SJCRH30 (cell line): ENCODE measurements around the gene TRIM38. TPM values are rescaled to one million over a fixed set of nuclear protein-coding genes. Genes with fewer than 3 reads are reported as not detected.
A peak's percentile ranks its signal among the peaks of the same experiment; 100 is the strongest.
"Not testable (repeated sequence)": the region's sequence is repeated elsewhere in the genome, so short reads cannot be mapped to it uniquely, and the experiment has no call there.

ENCODE experiments used
- DNase-seq, 2 experiments: peaks; one replicate each; pipeline ENCODE4 v3.0.0-alpha.2; 2015 to 2020
- H3K27ac ChIP-seq: fragments of 250-450 bp; sonication (Bioruptor Pico); 2 replicates; pipeline ENCODE4 v1.5.1; 2020; ENCODE audit warnings: mild to moderate bottlenecking, moderate library complexity
- H3K27me3 ChIP-seq: fragments of 250-450 bp; sonication (Bioruptor Pico); 2 replicates; pipeline ENCODE4 v1.5.1; 2020; ENCODE audit warnings: mild to moderate bottlenecking, moderate library complexity
- H3K36me3 ChIP-seq: fragments of 250-450 bp; sonication (Bioruptor Pico); 2 replicates; pipeline ENCODE4 v1.5.1; 2020; ENCODE audit warnings: mild to moderate bottlenecking, moderate library complexity
- H3K4me1 ChIP-seq: fragments of 250-450 bp; sonication (Bioruptor Pico); 2 replicates; pipeline ENCODE4 v1.5.1; 2020; ENCODE audit warnings: mild to moderate bottlenecking, moderate library complexity
- H3K4me3 ChIP-seq: fragments of 250-450 bp; sonication (Bioruptor Pico); 2 replicates; pipeline ENCODE4 v1.5.1; 2020; ENCODE audit warnings: mild to moderate bottlenecking, moderate library complexity
- H3K9me3 ChIP-seq: fragments of 250-450 bp; sonication (Bioruptor Pico); replicated peaks from 2 replicates; pipeline ENCODE4 v1.5.1; 2020; ENCODE audit warnings: mild to moderate bottlenecking, moderate library complexity
- total RNA-seq: library from RNA; depleted of rRNA; stranded (reverse); fragments of >200 nt; shearing (Covaris generic); gene quantifications from 2 replicates; pipeline ENCODE4 v1.2.3, GENCODE V29; 2014

TRIM38 gene
- total RNA-seq, 1 experiment from 2014 or later: 3.2 TPM

DNA sequence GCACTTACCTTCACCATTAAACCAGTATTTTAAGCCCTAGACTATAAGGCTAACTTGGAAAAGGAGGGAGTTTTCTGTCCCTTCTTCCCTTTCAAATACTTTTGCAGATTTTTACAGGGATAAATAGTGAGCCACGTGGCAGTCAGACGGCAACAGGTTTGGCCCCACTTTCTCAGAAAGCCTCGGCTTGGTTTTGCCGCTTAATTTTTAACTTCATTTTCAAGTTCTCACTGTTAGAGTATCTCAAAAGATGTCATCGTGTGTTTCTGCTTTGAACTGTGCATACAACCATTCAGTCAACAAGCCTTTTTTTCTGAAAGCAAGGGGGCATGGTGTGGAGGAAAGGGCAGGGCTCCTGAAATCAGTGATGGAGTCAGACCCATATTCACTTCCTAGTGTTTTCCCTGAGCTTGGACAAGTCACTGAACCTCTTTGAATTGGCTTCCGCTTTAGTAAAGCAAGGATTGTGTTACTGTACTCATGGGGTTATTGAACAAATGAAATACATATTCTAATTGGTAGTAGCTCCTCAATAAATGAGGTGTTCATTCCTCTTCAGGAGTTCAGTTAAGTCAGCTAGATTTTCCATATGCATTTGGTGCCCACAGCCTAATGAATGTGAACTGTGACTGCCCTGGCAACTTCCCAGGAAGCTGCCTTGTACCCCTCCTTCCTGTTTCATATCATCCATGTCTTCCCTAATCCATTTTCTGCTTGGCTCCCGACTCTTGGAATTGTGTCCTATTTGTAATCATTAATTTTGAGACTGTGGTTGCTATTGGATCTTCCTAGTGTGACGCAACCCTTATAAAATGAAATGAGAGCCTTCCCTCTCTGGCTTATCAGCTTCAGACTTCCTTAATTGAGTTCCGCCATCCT lies 31.8 kb upstream of the TRIM38 start, which contains the start of gene SLC17A2:
Gene SLC17A2, minus strand, starts transcription at position 160 of the 879 bp plus-strand sequence. CDS start 4,895 bp downstream, outside the sequence.
- no peak within 1 kb of the TSS for H3K4me3 ChIP-seq
- no peak within 1 kb of the TSS for H3K27ac ChIP-seq
- H3K4me1 ChIP-seq: no peaks in the 10 kb centered on the region
- H3K9me3 ChIP-seq: no peaks in the 10 kb centered on the region
- no peaks in the 10 kb centered on the region for H3K36me3 ChIP-seq
- H3K27me3 ChIP-seq: no peaks in the 10 kb centered on the region
- DNase-seq: no peak

- no peak for DNase-seq
- H3K27ac ChIP-seq: no peak overlapping the region
- H3K4me1 ChIP-seq: no peaks in the 10 kb centered on the region
- no peaks in the 10 kb centered on the region for H3K36me3 ChIP-seq
- H3K27me3 ChIP-seq: no peaks in the 10 kb centered on the region
- H3K4me3 ChIP-seq: no peak overlapping the region
- no peaks in the 10 kb centered on the region for H3K9me3 ChIP-seq
Observed at GRCh38 chr6:25931411-25931709, 31.2 kb upstream of the TRIM38 start.

- no peaks in the 10 kb centered on the region for H3K4me1 ChIP-seq
Observed at GRCh38 chr6:25934156-25934555, 28.4 kb upstream of the TRIM38 start.

GRCh38 chr6:25934735-25935313 lies 27.8 kb upstream of the TRIM38 start:
- H3K4me1 ChIP-seq: no peaks in the 10 kb centered on the region
- no peaks in the 10 kb centered on the region for H3K36me3 ChIP-seq
- H3K27me3 ChIP-seq: no peaks in the 10 kb centered on the region
- H3K9me3 ChIP-seq: no peaks in the 10 kb centered on the region
- no peak overlapping the region for H3K4me3 ChIP-seq
- no peak overlapping the region for H3K27ac ChIP-seq
- no peak for DNase-seq

More at GRCh38 chr6:25934156-25934555, 28.4 kb upstream of the TRIM38 start:
- H3K27ac ChIP-seq: no peak overlapping the region
- no peak for DNase-seq
- no peaks in the 10 kb centered on the region for H3K36me3 ChIP-seq
- H3K9me3 ChIP-seq: no peaks in the 10 kb centered on the region
- no peak overlapping the region for H3K4me3 ChIP-seq
- H3K27me3 ChIP-seq: no peaks in the 10 kb centered on the region

DNA sequence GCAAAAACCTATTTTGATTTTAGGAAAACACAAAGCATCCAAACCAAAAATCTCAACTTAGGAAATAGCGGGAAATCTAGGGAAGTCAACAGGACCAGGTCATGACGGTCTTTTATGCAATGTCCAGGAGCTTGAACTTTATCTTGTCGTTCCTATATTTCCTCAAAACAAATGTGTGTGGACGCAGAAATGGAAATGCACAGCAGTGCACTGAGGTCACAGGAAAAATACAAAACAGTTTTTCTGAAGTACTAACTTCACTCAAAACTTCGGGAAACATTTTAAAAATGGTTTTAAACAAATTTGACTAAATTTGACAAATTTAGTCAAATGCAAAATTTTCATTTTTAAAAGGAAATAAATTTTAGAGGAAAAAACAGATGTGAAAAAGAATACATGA lies 26.6 kb upstream of the TRIM38 start:
- H3K36me3 ChIP-seq: no peaks in the 10 kb centered on the region
- H3K27me3 ChIP-seq: no peaks in the 10 kb centered on the region
- no peak overlapping the region for H3K4me3 ChIP-seq
- H3K9me3 ChIP-seq: no peaks in the 10 kb centered on the region
- H3K4me1 ChIP-seq: no peaks in the 10 kb centered on the region
- H3K27ac ChIP-seq: no peak overlapping the region
- DNase-seq: no peak

GRCh38 chr6:25939593-25939992 lies 23.0 kb upstream of the TRIM38 start:
- Histone ChIP-seq H3K9me3 (no peaks in the 10 kb centered on the region), H3K36me3 (no peaks in the 10 kb centered on the region)
- DNase-seq: no peak

GRCh38 chr6:25942561-25943147 lies 19.9 kb upstream of the TRIM38 start:
- Histone ChIP-seq H3K27ac (no peak overlapping the region), H3K4me1 (no peaks in the 10 kb centered on the region), H3K9me3 (no peaks in the 10 kb centered on the region), H3K36me3 (no peaks in the 10 kb centered on the region), H3K27me3 (no peaks in the 10 kb centered on the region), H3K4me3 (no peak overlapping the region)
- DNase-seq: peak in 1 of 2 experiments; percentile 40

More at GRCh38 chr6:25939593-25939992, 23.0 kb upstream of the TRIM38 start:
- Histone ChIP-seq H3K4me3 (no peak overlapping the region), H3K27me3 (no peaks in the 10 kb centered on the region), H3K27ac (no peak overlapping the region), H3K4me1 (no peaks in the 10 kb centered on the region)

- no peak for DNase-seq
Observed at GRCh38 chr6:25943887-25944286, 18.7 kb upstream of the TRIM38 start.

DNA sequence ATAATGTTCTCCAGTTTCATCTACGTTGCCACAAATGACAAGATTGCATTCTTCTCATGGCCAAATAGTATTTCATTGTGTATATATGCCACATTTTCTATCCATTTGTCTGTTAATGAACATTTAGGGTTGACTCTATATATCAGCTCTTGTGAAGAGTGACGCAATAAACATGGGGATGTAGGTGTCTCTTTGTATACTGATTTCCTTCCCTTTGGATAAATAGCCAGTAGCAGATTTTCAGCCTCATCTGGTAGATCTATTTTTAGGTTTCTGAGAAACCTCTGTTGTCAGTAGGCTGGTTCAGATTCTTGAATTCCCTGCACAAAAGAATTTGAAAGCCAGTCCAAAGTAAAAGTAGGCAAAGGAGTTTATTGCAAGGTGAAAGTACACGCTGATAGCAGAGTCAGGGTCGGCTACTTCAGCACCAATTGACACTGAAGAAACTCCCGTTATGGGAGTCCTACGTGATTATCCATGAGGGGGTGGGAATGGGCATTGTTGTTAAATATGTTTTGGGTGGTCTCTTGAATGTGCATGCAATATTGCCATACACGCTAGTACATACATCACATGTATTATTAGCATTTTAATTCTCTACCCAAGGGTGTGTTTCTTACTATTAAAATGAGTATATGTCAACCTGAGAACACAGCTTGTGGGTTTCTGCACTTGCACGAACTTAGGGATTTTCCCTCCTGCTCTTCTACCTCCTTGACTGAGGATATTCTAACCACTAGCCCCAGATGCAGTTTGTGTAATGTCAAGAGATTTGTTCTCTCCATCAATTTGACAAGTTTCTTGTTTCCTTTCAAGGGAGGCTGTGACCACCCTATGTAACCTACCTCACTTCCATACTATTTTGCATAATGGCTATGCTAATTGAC lies 17.7 kb upstream of the TRIM38 start:
- H3K4me3 ChIP-seq: no peak overlapping the region
- H3K27ac ChIP-seq: no peak overlapping the region
- no peak for DNase-seq
- H3K36me3 ChIP-seq: no peaks in the 10 kb centered on the region
- H3K9me3 ChIP-seq: no peaks in the 10 kb centered on the region
- no peaks in the 10 kb centered on the region for H3K4me1 ChIP-seq
- H3K27me3 ChIP-seq: no peaks in the 10 kb centered on the region

More at GRCh38 chr6:25943887-25944286, 18.7 kb upstream of the TRIM38 start:
- Histone ChIP-seq H3K27ac (no peak overlapping the region), H3K4me1 (no peaks in the 10 kb centered on the region), H3K36me3 (no peaks in the 10 kb centered on the region), H3K4me3 (no peak overlapping the region), H3K9me3 (no peaks in the 10 kb centered on the region), H3K27me3 (no peaks in the 10 kb centered on the region)

DNA sequence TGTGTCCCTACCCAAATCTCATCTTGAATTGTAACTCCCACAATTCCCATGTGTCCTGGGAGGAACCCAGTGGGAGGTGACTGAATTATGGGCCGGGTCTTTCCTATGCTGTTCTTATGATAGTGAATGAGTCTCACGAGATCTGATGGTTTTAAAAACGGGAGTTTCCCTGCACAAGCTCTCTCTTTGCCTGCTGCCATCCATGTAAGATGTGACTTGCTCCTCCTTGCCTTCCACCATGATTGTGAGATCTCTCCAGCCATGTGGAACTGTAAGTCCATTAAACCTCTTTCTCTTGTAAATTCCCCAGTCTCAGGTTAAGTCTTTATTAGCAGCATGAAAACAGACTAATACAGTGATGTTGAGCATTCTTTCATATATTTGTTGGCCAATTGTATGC lies 16.9 kb upstream of the TRIM38 start:
- not testable (repeated sequence) for H3K27me3 ChIP-seq, H3K4me3 ChIP-seq, DNase-seq, H3K36me3 ChIP-seq, H3K9me3 ChIP-seq, H3K4me1 ChIP-seq, H3K27ac ChIP-seq

- no peaks in the 10 kb centered on the region for H3K4me1 ChIP-seq
- H3K9me3 ChIP-seq: no peaks in the 10 kb centered on the region
- no peak overlapping the region for H3K27ac ChIP-seq
- H3K36me3 ChIP-seq: no peaks in the 10 kb centered on the region
- no peak for DNase-seq
- H3K27me3 ChIP-seq: no peaks in the 10 kb centered on the region
- H3K4me3 ChIP-seq: no peak overlapping the region
Observed at GRCh38 chr6:25946631-25947030, 16.0 kb upstream of the TRIM38 start.

DNA sequence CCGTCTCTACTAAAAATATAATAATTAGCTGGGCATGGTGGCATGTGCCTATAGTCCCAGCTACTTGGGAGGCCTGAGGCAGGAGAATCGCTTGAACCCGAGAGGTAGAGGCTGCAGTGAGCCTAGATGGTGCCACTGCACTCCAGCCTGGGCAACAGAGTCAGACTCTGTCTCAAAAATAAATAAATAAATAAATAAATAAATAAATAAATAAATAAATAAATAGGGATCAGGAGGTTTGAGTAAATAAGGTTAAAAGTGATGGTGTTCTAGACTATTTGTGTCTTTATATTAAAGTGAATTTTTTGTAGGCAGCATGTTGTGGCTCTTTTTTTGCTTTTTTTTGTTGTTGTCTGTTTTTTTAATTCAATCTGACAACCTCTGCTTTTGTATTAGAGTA lies 15.1 kb upstream of the TRIM38 start:
- H3K4me1 ChIP-seq, DNase-seq: not testable (repeated sequence)

DNA sequence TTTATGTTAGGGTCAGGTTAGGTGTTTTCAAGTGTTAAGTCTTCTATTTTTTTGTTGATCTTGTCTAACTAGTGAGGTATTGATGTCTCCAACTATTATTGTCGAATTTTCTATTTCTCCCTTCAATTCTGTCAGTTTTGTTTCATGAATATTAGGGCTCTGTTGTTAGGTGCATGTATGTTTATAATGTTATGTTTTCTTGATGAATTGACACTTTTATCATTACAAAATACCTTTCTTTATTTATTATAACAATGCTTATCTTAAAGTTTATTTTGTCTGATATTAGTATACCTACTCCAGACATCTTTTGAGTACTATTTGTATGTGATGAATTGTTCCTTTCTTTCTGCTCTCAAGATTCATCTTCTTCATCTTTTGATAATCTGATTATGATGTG lies 12.9 kb upstream of the TRIM38 start:
- H3K27ac ChIP-seq: no peak overlapping the region
- H3K27me3 ChIP-seq: no peaks in the 10 kb centered on the region
- no peak for DNase-seq
- no peaks in the 10 kb centered on the region for H3K9me3 ChIP-seq
- no peak overlapping the region for H3K4me3 ChIP-seq
- H3K4me1 ChIP-seq: no peaks in the 10 kb centered on the region
- no peaks in the 10 kb centered on the region for H3K36me3 ChIP-seq

More for the DNA sequence above, 15.1 kb upstream of the TRIM38 start:
- H3K9me3 ChIP-seq, H3K27me3 ChIP-seq, H3K36me3 ChIP-seq, H3K27ac ChIP-seq, H3K4me3 ChIP-seq: not testable (repeated sequence)

DNA sequence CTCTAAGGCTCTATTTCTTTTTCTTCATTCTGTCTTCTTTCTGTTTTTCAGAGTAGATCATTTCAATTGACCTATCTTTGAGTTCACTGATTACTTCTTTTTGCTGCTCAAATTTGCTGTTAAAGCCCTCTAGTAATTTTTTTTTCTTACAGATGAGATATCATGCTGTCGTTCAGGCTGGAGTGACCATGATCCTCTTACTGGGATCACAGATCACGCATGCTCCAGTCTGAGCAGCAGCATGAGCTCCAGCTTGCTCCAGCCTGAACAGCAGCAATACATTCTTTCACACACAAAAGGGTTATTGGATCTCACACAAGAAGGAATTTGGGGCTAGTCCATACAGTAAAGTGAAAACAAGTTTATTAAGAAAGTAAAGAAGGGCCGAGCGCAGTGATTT lies 12.3 kb upstream of the TRIM38 start:
- no peaks in the 10 kb centered on the region for H3K36me3 ChIP-seq
- H3K9me3 ChIP-seq: no peaks in the 10 kb centered on the region
- H3K4me3 ChIP-seq: no peak overlapping the region
- no peaks in the 10 kb centered on the region for H3K27me3 ChIP-seq
- H3K4me1 ChIP-seq: no peaks in the 10 kb centered on the region
- no peak overlapping the region for H3K27ac ChIP-seq
- DNase-seq: no peak
